Type B pancreatic cell (in vitro differentiated cells): ENCODE measurements around the gene YPEL1. TPM values are rescaled to one million over a fixed set of nuclear protein-coding genes. Genes with fewer than 3 reads are reported as not detected.
"Not testable (repeated sequence)": the region's sequence is repeated elsewhere in the genome, so short reads cannot be mapped to it uniquely, and the experiment has no call there.

ENCODE experiments used
- DNase-seq: peaks from one replicate; pipeline ENCODE4 v3.0.0; 2021; ENCODE audit warnings: mixed read lengths; ENCODE audit not compliant: unreplicated experiment; ENCODE audit errors: extremely low spot score
- H3K27ac Mint-ChIP-seq: 2 replicates; pipeline ENCODE4 v1.8.0; 2021; ENCODE audit warnings: mild to moderate bottlenecking, mixed read lengths
- H3K27me3 Mint-ChIP-seq: 2 replicates; pipeline ENCODE4 v1.8.0; 2021; ENCODE audit warnings: mixed read lengths
- H3K36me3 Mint-ChIP-seq: 2 replicates; pipeline ENCODE4 v1.8.0; 2021; ENCODE audit warnings: mixed read lengths
- H3K4me1 Mint-ChIP-seq: one replicate; pipeline ENCODE4 v1.8.0; 2021; ENCODE audit warnings: mixed read lengths; ENCODE audit not compliant: unreplicated experiment
- H3K4me3 Mint-ChIP-seq: 2 replicates; pipeline ENCODE4 v1.8.0; 2021; ENCODE audit warnings: mild to moderate bottlenecking, mixed read lengths
- H3K9me3 Mint-ChIP-seq: 2 replicates; pipeline ENCODE4 v1.8.0; 2021; ENCODE audit warnings: mixed read lengths
- CTCF ChIP-seq: fragments of 200-600 bp; sonication (generic); conservative IDR thresholded peaks from 2 replicates; pipeline ENCODE4 v1.5.0; 2021; ENCODE audit warnings: antibody characterized with exemption, mild to moderate bottlenecking
- total RNA-seq: library from RNA; stranded (reverse); gene quantifications from 2 replicates; pipeline ENCODE4 v1.2.1, GENCODE V29; 2021; ENCODE audit warnings: low replicate concordance

Gene YPEL1
- total RNA-seq, 1 donor from 2014 or later: 19.3 TPM

- H3K36me3 Mint-ChIP-seq: peaks cover 4% of the 10 kb centered on the region
- no peak for TF ChIP-seq CTCF
- H3K9me3 Mint-ChIP-seq: no peaks in the 10 kb centered on the region
- peaks cover 7% of the 10 kb centered on the region for H3K4me1 Mint-ChIP-seq
- H3K4me3 Mint-ChIP-seq: no peak overlapping the region
- no peak for DNase-seq
- H3K27ac Mint-ChIP-seq: no peak overlapping the region
- H3K27me3 Mint-ChIP-seq: no peaks in the 10 kb centered on the region
Observed at GRCh38 chr22:21725956-21726649, 9.5 kb downstream of the YPEL1 start.

- H3K36me3 Mint-ChIP-seq, H3K4me3 Mint-ChIP-seq, H3K4me1 Mint-ChIP-seq: not testable (repeated sequence)
Observed at GRCh38 chr22:21724496-21724895, 11.1 kb downstream of the YPEL1 start.

GRCh38 chr22:21721195-21721852 lies 14.3 kb downstream of the YPEL1 start:
- H3K27ac Mint-ChIP-seq, H3K27me3 Mint-ChIP-seq, H3K36me3 Mint-ChIP-seq, H3K9me3 Mint-ChIP-seq, DNase-seq, H3K4me3 Mint-ChIP-seq: not testable (repeated sequence)
- peaks cover 12% of the 10 kb centered on the region for H3K4me1 Mint-ChIP-seq

More at GRCh38 chr22:21724496-21724895, 11.1 kb downstream of the YPEL1 start:
- DNase-seq, H3K9me3 Mint-ChIP-seq, H3K27ac Mint-ChIP-seq, H3K27me3 Mint-ChIP-seq: not testable (repeated sequence)

GRCh38 chr22:21720191-21720859 lies 15.3 kb downstream of the YPEL1 start:
- not testable (repeated sequence) for H3K27ac Mint-ChIP-seq, H3K27me3 Mint-ChIP-seq, H3K36me3 Mint-ChIP-seq, H3K4me3 Mint-ChIP-seq, H3K9me3 Mint-ChIP-seq, DNase-seq
- H3K4me1 Mint-ChIP-seq: peaks cover 15% of the 10 kb centered on the region

GRCh38 chr22:21719024-21719423 lies 16.6 kb downstream of the YPEL1 start:
- no peaks in the 10 kb centered on the region for H3K9me3 Mint-ChIP-seq
- no peak for DNase-seq
- no peaks in the 10 kb centered on the region for H3K27me3 Mint-ChIP-seq
- H3K4me3 Mint-ChIP-seq: no peak overlapping the region
- peaks cover 22% of the 10 kb centered on the region for H3K4me1 Mint-ChIP-seq
- TF ChIP-seq CTCF: no peak
- no peak overlapping the region for H3K27ac Mint-ChIP-seq
- H3K36me3 Mint-ChIP-seq: peaks cover 4% of the 10 kb centered on the region

- no peaks in the 10 kb centered on the region for H3K9me3 Mint-ChIP-seq
- H3K27me3 Mint-ChIP-seq: no peaks in the 10 kb centered on the region
- no peak overlapping the region for H3K27ac Mint-ChIP-seq
- no peak overlapping the region for H3K4me3 Mint-ChIP-seq
- H3K36me3 Mint-ChIP-seq: peaks cover 4% of the 10 kb centered on the region
- DNase-seq: no peak
- no peak for TF ChIP-seq CTCF
- peaks cover 23% of the 10 kb centered on the region for H3K4me1 Mint-ChIP-seq
Observed at GRCh38 chr22:21718499-21718898, 17.1 kb downstream of the YPEL1 start.

- H3K9me3 Mint-ChIP-seq, H3K4me3 Mint-ChIP-seq, DNase-seq, H3K27ac Mint-ChIP-seq, H3K27me3 Mint-ChIP-seq, H3K36me3 Mint-ChIP-seq: not testable (repeated sequence)
- peaks cover 31% of the 10 kb centered on the region for H3K4me1 Mint-ChIP-seq
Observed at GRCh38 chr22:21716395-21717122, 19.0 kb downstream of the YPEL1 start.
